GM12875 (cell line): Measurements from ENCODE around the gene SPATA13.

Experiments
- H3K4me3 ChIP-seq: one replicate; pipeline ENCODE4 v1.5.1; 2011; ENCODE audit warnings: low read depth, low read length, control low read depth
- TF ChIP-seq, protein P1 (sequence below): IDR thresholded peaks from 2 replicates; pipeline ENCODE4 v1.5.1; 2011; ENCODE audit warnings: low read depth, mild to moderate bottlenecking, control low read depth, inconsistent platforms, low read length, moderate library complexity, borderline replicate concordance; ENCODE audit not compliant: insufficient read depth

SPATA13 gene

GRCh38 chr13:24165746-24166145 is 5.2 kb downstream of the SPATA13 start:
- TF ChIP-seq, protein P1, sequence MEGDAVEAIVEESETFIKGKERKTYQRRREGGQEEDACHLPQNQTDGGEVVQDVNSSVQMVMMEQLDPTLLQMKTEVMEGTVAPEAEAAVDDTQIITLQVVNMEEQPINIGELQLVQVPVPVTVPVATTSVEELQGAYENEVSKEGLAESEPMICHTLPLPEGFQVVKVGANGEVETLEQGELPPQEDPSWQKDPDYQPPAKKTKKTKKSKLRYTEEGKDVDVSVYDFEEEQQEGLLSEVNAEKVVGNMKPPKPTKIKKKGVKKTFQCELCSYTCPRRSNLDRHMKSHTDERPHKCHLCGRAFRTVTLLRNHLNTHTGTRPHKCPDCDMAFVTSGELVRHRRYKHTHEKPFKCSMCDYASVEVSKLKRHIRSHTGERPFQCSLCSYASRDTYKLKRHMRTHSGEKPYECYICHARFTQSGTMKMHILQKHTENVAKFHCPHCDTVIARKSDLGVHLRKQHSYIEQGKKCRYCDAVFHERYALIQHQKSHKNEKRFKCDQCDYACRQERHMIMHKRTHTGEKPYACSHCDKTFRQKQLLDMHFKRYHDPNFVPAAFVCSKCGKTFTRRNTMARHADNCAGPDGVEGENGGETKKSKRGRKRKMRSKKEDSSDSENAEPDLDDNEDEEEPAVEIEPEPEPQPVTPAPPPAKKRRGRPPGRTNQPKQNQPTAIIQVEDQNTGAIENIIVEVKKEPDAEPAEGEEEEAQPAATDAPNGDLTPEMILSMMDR, result no peak
- no peak overlapping the region for H3K4me3 ChIP-seq

- TF ChIP-seq, protein P1, result no peak
- H3K4me3 ChIP-seq, result no peak overlapping the region
Observed at GRCh38 chr13:24166561-24166960, 6.0 kb downstream of the SPATA13 start.

GRCh38 chr13:24167666-24168391 is 7.3 kb downstream of the SPATA13 start:
- TF ChIP-seq, protein P1, result no peak
- H3K4me3 ChIP-seq, result no peak overlapping the region

DNA sequence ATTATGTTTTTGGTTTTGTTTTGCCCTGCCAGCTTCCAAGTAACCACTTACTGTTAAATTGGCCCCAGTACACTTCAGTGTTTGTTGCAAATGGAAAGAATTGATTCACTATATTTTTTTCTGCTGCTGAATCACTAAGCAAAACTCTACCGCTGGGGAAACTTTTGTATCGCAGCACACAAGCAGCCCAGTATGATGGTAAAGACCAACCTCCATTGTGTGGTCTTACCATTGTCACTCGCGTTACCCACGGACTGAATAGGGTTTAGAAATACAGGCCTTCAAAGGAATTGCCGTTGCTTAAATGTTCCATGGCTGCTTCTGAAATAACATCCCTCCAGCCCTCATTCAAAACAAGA is 7.9 kb downstream of the SPATA13 start:
- TF ChIP-seq, protein P1, result no peak
- H3K4me3 ChIP-seq, result no peak overlapping the region

GRCh38 chr13:24168979-24169378 is 8.5 kb downstream of the SPATA13 start:
- TF ChIP-seq, protein P1, result no peak
- no peak overlapping the region for H3K4me3 ChIP-seq

DNA sequence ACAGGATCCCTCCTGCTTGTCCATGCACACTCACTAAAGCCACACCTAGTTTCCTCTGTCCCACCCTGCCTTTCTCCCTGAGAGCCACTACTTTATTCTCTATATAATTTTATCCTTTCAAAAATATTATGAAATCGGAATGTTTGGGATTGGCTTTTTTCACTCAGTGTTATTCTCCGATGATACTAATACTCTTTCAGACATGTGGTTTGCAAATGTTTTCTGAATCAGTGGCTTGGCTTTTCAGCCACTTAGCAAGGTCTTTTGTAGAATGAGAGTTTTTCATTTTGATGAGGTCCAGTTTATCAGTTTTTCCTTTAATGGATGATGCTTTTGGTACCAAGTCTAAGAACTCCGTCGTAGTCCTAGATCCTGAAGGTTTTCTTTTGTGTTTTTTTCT is 11.6 kb downstream of the SPATA13 start:
- TF ChIP-seq, protein P1, result no peak
- no peak overlapping the region for H3K4me3 ChIP-seq

DNA sequence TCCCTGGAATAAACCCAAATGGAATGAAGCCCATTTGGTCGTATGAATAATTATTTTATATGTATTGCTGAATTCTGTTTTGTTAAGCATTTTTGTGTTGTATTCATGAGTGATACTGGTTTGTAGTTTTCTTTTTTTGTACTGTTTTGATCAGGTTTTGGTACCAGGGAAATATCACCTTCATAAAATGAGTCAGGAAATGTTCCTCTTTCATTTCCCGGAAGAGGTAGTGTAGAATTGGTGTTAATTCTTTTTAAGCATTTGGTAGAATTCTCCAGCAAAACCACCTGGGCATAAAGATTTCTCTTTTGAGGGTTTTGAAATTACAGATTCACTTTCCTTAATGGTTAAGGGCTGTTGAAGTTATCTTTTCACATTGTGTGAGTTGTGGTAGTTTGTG is 13.3 kb downstream of the SPATA13 start:
- no peak overlapping the region for H3K4me3 ChIP-seq
- TF ChIP-seq, protein P1, result no peak
